ENCODE data around the gene PMS1.
A peak's percentile ranks its signal among the peaks of the same experiment; 100 is the strongest.
"Not testable (repeated sequence)": the region's sequence is repeated elsewhere in the genome, so short reads cannot be mapped to it uniquely, and the experiment has no call there.

Gene PMS1

GRCh38 chr2:189783927-189784867 lies at the start of gene PMS1, which contains the start of gene ORMDL1:
Gene PMS1 (plus strand): TSS chr2:189784450. CDS start chr2:189791810, 7,360 bp downstream.
Gene ORMDL1 (minus strand): TSS chr2:189784339. CDS start chr2:189782595, 1,744 bp downstream.
- FAIRE-seq = peak; percentile 96
- DNase-seq (ENCODE audit: insufficient read length, low spot score) = peak; percentile 78

- DNase-seq (ENCODE audit: insufficient read length, low spot score) (no peak), FAIRE-seq (peak; percentile 80)
Observed at GRCh38 chr2:189751080-189751658, 33.1 kb upstream of the PMS1 start.

- DNase-seq (ENCODE audit: insufficient read length, low spot score) = no peak
- FAIRE-seq = no peak
Observed at GRCh38 chr2:189756311-189756952, 27.8 kb upstream of the PMS1 start.

- DNase-seq (ENCODE audit: insufficient read length, low spot score); FAIRE-seq: not testable (repeated sequence)
Observed at GRCh38 chr2:189760154-189760553, 24.1 kb upstream of the PMS1 start.

GRCh38 chr2:189762229-189762550 lies 22.1 kb upstream of the PMS1 start:
- DNase-seq (ENCODE audit: insufficient read length, low spot score) (no peak), FAIRE-seq (no peak)

- peak; percentile 99 for FAIRE-seq
- DNase-seq (ENCODE audit: insufficient read length, low spot score) = peak; percentile 66
Observed at GRCh38 chr2:189762551-189763298, 21.5 kb upstream of the PMS1 start, which contains the start of gene OSGEPL1. Gene OSGEPL1 (minus strand): TSS chr2:189762792. CDS start chr2:189761640, 1,152 bp downstream.

- FAIRE-seq = peak; percentile 44
- DNase-seq (ENCODE audit: insufficient read length, low spot score) = no peak
Observed at GRCh38 chr2:189763908-189764661, 20.2 kb upstream of the PMS1 start.

GRCh38 chr2:189770590-189771322 lies 13.5 kb upstream of the PMS1 start:
- no peak for FAIRE-seq
- DNase-seq (ENCODE audit: insufficient read length, low spot score) = no peak

- DNase-seq (ENCODE audit: insufficient read length, low spot score) = no peak
- FAIRE-seq = no peak
Observed at GRCh38 chr2:189772212-189772611, 12.0 kb upstream of the PMS1 start.

- no peak for DNase-seq (ENCODE audit: insufficient read length, low spot score)
- FAIRE-seq = no peak
Observed at GRCh38 chr2:189782221-189782671, 2.0 kb upstream of the PMS1 start.

GRCh38 chr2:189783451-189783926 lies 761 bp upstream of the PMS1 start:
- DNase-seq (ENCODE audit: insufficient read length, low spot score) = no peak
- FAIRE-seq = peak; percentile 86

- peak; percentile 8 for FAIRE-seq
- no peak for DNase-seq (ENCODE audit: insufficient read length, low spot score)
Observed at GRCh38 chr2:189791338-189792042, 7.2 kb downstream of the PMS1 start.

- no peak for FAIRE-seq
- no peak for DNase-seq (ENCODE audit: insufficient read length, low spot score)
Observed at GRCh38 chr2:189794310-189794709, 10.1 kb downstream of the PMS1 start.

- DNase-seq (ENCODE audit: insufficient read length, low spot score) = no peak
- no peak for FAIRE-seq
Observed at GRCh38 chr2:189797902-189798301, 13.7 kb downstream of the PMS1 start.

GRCh38 chr2:189798312-189799029 lies 14.2 kb downstream of the PMS1 start:
- DNase-seq (ENCODE audit: insufficient read length, low spot score) (no peak), FAIRE-seq (peak; percentile 79)

- FAIRE-seq = no peak
- no peak for DNase-seq (ENCODE audit: insufficient read length, low spot score)
Observed at GRCh38 chr2:189799030-189799331, 14.7 kb downstream of the PMS1 start.

- no peak for DNase-seq (ENCODE audit: insufficient read length, low spot score)
- FAIRE-seq = no peak
Observed at GRCh38 chr2:189799531-189799930, 15.3 kb downstream of the PMS1 start.

GRCh38 chr2:189802396-189802912 lies 18.2 kb downstream of the PMS1 start:
- FAIRE-seq (no peak), DNase-seq (ENCODE audit: insufficient read length, low spot score) (no peak)

All from GM19239 (cell line).